HEK293 (cell line): ENCODE results near the gene BOLL.
A peak's percentile ranks its signal among the peaks of the same experiment; 100 is the strongest.

ENCODE experiments used
- CTCF ChIA-PET: fragments of 350-600 bp; formaldehyde crosslinking; extraction: SDS; loops from one replicate; lab custom pipeline; 2021; ENCODE audit warnings: antibody characterized with exemption; lab: Yijun Ruan, JAX
- POLR2A ChIA-PET: fragments of 300-600 bp; formaldehyde crosslinking; extraction: SDS; loops from one replicate; lab custom pipeline; 2020; ENCODE audit warnings: antibody characterized with exemption, inconsistent platforms; lab: Yijun Ruan, JAX
- H3K27ac ChIP-seq: fragments of 200-500 bp; sonication (Bioruptor generic); 2 replicates; pipeline ENCODE4 v1.5.1; 2014; ENCODE audit warnings: low read depth, low read length, control low read depth, inconsistent platforms; ENCODE audit errors: extremely low read depth
- H3K36me3 ChIP-seq, 2 experiments: fragments of 200-500 bp in 1 of 2; sonication (Bioruptor generic) in 1 of 2; 1 replicate in 1 of 2; 2 replicates in 1 of 2; pipeline ENCODE4 v1.5.1; 2014 to 2017; ENCODE audit warnings: inconsistent platforms in 2 of 2, low read length in 2 of 2; ENCODE audit not compliant: control insufficient read depth in 2 of 2, insufficient read depth in 1 of 2
- H3K4me1 ChIP-seq: fragments of 200-500 bp; sonication (Bioruptor generic); 2 replicates; pipeline ENCODE4 v1.5.1; 2014; ENCODE audit warnings: mild to moderate bottlenecking, low read length, inconsistent platforms; ENCODE audit not compliant: control insufficient read depth, insufficient read depth
- H3K4me3 ChIP-seq: 2 replicates; pipeline ENCODE4 v1.5.1; 2011; ENCODE audit warnings: low read depth, mild to moderate bottlenecking, control low read depth, low read length, moderate library complexity
- H3K9me3 ChIP-seq: fragments of 200-500 bp; sonication (Bioruptor generic); 2 replicates; pipeline ENCODE4 v1.5.1; 2014; ENCODE audit warnings: low read depth, low read length, inconsistent platforms; ENCODE audit not compliant: control insufficient read depth, insufficient read depth
- GLI2 ChIP-seq: fragments of 450-650 bp; formaldehyde crosslinking; IDR thresholded peaks from 2 replicates; pipeline ENCODE4; 2017; ENCODE audit warnings: missing biosample characterization, missing genetic modification characterization, low read depth, borderline replicate concordance
- HOXA7 ChIP-seq: sonication (generic); formaldehyde crosslinking; IDR thresholded peaks from 2 replicates; pipeline ENCODE4 v1.8.1; 2022; ENCODE audit warnings: missing genetic modification reagents, borderline replicate concordance
- KLF10 ChIP-seq: fragments of 450-650 bp; IDR thresholded peaks from 2 replicates; pipeline ENCODE4 v1.5.1; 2018; ENCODE audit warnings: missing biosample characterization, mild to moderate bottlenecking, missing genetic modification characterization
- MYNN ChIP-seq: fragments of 450-650 bp; formaldehyde crosslinking; IDR thresholded peaks from 2 replicates; pipeline ENCODE4 v1.5.1; 2016; ENCODE audit warnings: missing biosample characterization, missing genetic modification characterization, borderline replicate concordance
- SCRT1 ChIP-seq: fragments of 450-650 bp; formaldehyde crosslinking; IDR thresholded peaks from 2 replicates; pipeline ENCODE4 v1.5.1; 2016; ENCODE audit warnings: missing biosample characterization, missing genetic modification characterization, borderline replicate concordance
- TCF7L2 ChIP-seq: IDR thresholded peaks from 2 replicates; pipeline ENCODE4 v1.6.1; 2011; ENCODE audit warnings: low read depth, mild to moderate bottlenecking, inconsistent platforms, low read length, moderate library complexity, borderline replicate concordance
- ZBTB21 ChIP-seq: fragments of 450-650 bp; formaldehyde crosslinking; IDR thresholded peaks from 2 replicates; pipeline ENCODE4 v1.5.1; 2017; ENCODE audit warnings: missing biosample characterization, missing genetic modification characterization
- ZNF140 ChIP-seq: fragments of 450-650 bp; formaldehyde crosslinking; IDR thresholded peaks from 2 replicates; pipeline ENCODE4 v1.5.1; 2016; ENCODE audit warnings: missing biosample characterization, missing genetic modification characterization
- ZNF148 ChIP-seq: fragments of 450-650 bp; formaldehyde crosslinking; IDR thresholded peaks from 2 replicates; pipeline ENCODE4 v1.5.0; 2017; ENCODE audit warnings: missing biosample characterization, missing genetic modification characterization, borderline replicate concordance
- ZNF391 ChIP-seq: fragments of 450-650 bp; formaldehyde crosslinking; IDR thresholded peaks from 2 replicates; pipeline ENCODE4 v1.5.1; 2016; ENCODE audit warnings: low read depth, missing biosample characterization, missing genetic modification characterization, borderline replicate concordance
- ZNF518A ChIP-seq: fragments of 450-650 bp; formaldehyde crosslinking; conservative IDR thresholded peaks from 2 replicates; pipeline ENCODE4 v1.5.1; 2016; ENCODE audit warnings: low read depth, missing biosample characterization, missing genetic modification characterization
- ZNF555 ChIP-seq: fragments of 450-650 bp; formaldehyde crosslinking; conservative IDR thresholded peaks from 2 replicates; pipeline ENCODE4 v1.5.1; 2017; ENCODE audit warnings: missing biosample characterization, mild to moderate bottlenecking, missing genetic modification characterization, inconsistent platforms
- ZNF560 ChIP-seq: fragments of 450-650 bp; formaldehyde crosslinking; IDR thresholded peaks from 2 replicates; pipeline ENCODE4 v1.5.1; 2017; ENCODE audit warnings: missing biosample characterization, missing genetic modification characterization, borderline replicate concordance
- ZNF629 ChIP-seq: fragments of 450-650 bp; formaldehyde crosslinking; IDR thresholded peaks from 2 replicates; pipeline ENCODE4 v1.5.1; 2017; ENCODE audit warnings: missing biosample characterization, missing genetic modification characterization
- ZNF639 ChIP-seq: fragments of 450-650 bp; formaldehyde crosslinking; IDR thresholded peaks from 2 replicates; pipeline ENCODE4 v1.5.1; 2016; ENCODE audit warnings: missing biosample characterization, missing genetic modification characterization
- ZNF654 ChIP-seq: fragments of 450-650 bp; formaldehyde crosslinking; IDR thresholded peaks from 2 replicates; pipeline ENCODE4 v1.5.1; 2016; ENCODE audit warnings: low read depth, missing biosample characterization, missing genetic modification characterization
- ZNF664 ChIP-seq: fragments of 450-650 bp; formaldehyde crosslinking; IDR thresholded peaks from 2 replicates; pipeline ENCODE4 v1.5.1; 2016; ENCODE audit warnings: missing biosample characterization, missing genetic modification characterization
- ZNF777 ChIP-seq: fragments of 450-650 bp; formaldehyde crosslinking; IDR thresholded peaks from 2 replicates; pipeline ENCODE4 v1.5.1; 2017; ENCODE audit warnings: missing biosample characterization, missing genetic modification characterization, borderline replicate concordance
- ZNF837 ChIP-seq: fragments of 450-650 bp; formaldehyde crosslinking; IDR thresholded peaks from 2 replicates; pipeline ENCODE4 v1.5.1; 2016; ENCODE audit warnings: missing biosample characterization, missing genetic modification characterization
- TF ChIP-seq, protein P1 (sequence below): fragments of 450-650 bp; formaldehyde crosslinking; IDR thresholded peaks from 2 replicates; pipeline ENCODE4 v1.5.1; 2017; ENCODE audit warnings: missing biosample characterization, missing genetic modification characterization

The BOLL gene

DNA sequence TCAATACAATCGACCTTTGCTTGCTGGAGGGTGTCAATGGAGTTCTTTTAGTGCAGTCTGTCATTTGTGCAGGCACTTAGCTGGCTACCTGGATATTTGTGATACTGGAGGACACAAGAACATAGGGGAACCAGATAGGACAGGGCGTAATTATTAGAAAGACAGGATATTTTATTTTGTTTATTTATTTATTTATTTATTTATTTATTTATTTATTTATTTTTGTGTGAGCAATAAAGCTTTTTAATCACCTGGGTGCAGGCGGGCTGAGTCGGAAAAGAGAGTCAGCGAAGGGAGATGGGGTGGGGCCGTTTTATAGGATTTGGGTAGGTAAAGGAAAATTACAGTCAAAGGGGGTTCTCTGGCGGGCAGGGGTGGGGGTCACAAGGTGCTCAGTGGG lies 76.0 kb downstream of the BOLL start (continued):
- peak; percentile 89 for TF ChIP-seq ZNF518A (tag by site-specific recombination)
- TF ChIP-seq ZNF560 (tag by site-specific recombination): peak; percentile 85
- peak; percentile 83 for TF ChIP-seq ZNF555 (tag by site-specific recombination)
- peak; percentile 88 for TF ChIP-seq ZNF140 (tag by site-specific recombination)
- peak; percentile 49; the same call in 1 of the 2 replicates for TF ChIP-seq GLI2 (tag by site-specific recombination)
- TF ChIP-seq ZNF629 (tag by site-specific recombination): peak; percentile 51; the same call in 1 of the 2 replicates
- peak; percentile 54; the same call in 1 of the 2 replicates for TF ChIP-seq ZBTB21 (tag by site-specific recombination)
- TF ChIP-seq ZNF639 (tag by site-specific recombination): 0 out of 2 replicates have a peak, but pooled peaks have one; percentile 18
- TF ChIP-seq ZNF664 (tag by site-specific recombination): peak; percentile 53; the same call in 1 of the 2 replicates
- TF ChIP-seq, all 188 proteins: peak for 26; not testable (repeated sequence) for 162

DNA sequence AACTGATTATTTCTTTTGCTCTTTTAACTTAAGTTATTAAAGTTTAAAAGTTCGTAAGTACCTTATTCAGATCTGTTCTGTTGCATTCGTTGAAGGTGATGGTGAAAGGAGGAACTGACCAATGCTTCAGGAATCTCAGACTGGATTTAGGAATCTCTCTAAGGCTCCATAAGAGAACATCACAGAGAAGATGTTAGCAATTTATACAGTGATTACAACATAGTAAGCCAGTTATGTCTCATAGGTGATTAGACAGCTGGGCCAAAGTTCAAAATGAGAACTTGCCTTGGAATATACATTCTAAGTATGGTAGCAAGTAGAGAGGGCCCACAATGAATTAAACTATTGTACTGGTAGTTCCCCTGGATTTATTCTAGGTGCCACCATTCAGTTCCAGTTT lies 76.8 kb downstream of the BOLL start:
- H3K9me3 ChIP-seq: no peaks in the 10 kb centered on the region
- no peak overlapping the region for H3K27ac ChIP-seq
- POLR2A ChIA-PET: no interaction called here
- H3K36me3 ChIP-seq: peaks cover 0 to 22% of the 10 kb centered on the region in 2 experiments; a peak in 1 of 3 replicates
- no peak for TF ChIP-seq KLF10 (tag by site-specific recombination)
- no peak for TF ChIP-seq ZNF391 (tag by site-specific recombination)
- no peak for TF ChIP-seq HOXA7 (CRISPR knock-in tag)
- no peak for TF ChIP-seq ZNF837 (tag by site-specific recombination)
- no peak for TF ChIP-seq TCF7L2
- CTCF ChIA-PET: interaction anchor here (0.6 to 1.5 kb wide), 8 partner anchors 8 to 1156 kb away, joined by 3 to 6 read pairs (median 4); partner anchors contain the start of gene RFTN2
- H3K4me1 ChIP-seq: peaks cover 6% of the 10 kb centered on the region; the same call in 1 of the 2 replicates
- no peak overlapping the region for H3K4me3 ChIP-seq

DNA sequence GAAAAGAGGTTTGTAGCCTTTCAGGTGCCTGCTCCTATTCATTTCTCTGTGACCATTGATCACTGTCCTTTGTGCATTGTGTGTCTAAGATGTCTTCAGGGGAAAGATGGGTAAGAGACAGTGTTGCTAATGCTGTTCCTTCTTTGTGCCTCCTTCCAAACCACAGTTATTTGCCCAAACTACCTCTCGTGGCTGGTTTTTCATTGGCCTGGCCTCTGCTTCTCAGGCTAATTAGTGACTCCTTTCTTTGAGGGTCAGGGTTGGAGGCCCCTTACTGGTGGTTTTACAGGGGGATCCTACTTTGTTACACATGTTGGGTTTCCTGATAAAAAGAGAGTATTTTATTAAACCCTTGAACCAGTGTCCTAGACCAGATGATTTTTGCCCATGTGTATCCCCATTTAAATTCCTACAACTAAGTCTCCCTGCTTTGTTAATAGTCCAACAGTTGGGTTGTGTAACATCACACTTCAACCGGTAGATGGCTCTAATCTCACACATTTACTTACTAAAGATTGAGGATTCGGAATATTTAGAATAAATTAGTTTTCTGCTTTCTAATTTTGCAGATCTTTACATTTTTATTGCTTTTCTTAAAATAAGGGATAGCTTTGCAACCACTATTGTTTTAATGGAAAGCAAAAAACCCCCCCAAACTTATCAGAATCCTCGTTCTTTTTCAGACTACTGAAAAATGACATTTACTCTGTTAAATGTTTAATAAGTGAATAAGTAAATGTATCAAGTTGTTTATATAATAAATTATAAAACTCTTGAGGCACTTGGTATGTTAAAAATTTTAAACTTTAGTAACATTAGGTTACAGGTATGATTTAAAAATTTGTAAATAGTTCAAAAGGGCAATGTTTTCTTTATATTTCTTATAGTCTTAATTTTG lies 77.6 kb downstream of the BOLL start:
- Histone ChIP-seq H3K36me3 (peaks cover 0 to 22% of the 10 kb centered on the region in 2 experiments; a peak in 1 of 3 replicates), H3K27ac (no peak overlapping the region), H3K9me3 (no peaks in the 10 kb centered on the region), H3K4me1 (peaks cover 6% of the 10 kb centered on the region; the same call in 1 of the 2 replicates), H3K4me3 (peak overlapping the region; percentile 85)
- ChIA-PET POLR2A (no interaction called here), CTCF (interaction anchor here (0.6 to 1.5 kb wide), 11 partner anchors 8 to 1155 kb away, joined by 3 to 4 read pairs (median 3); partner anchors contain the start of gene RFTN2)
- TF ChIP-seq, protein P1, sequence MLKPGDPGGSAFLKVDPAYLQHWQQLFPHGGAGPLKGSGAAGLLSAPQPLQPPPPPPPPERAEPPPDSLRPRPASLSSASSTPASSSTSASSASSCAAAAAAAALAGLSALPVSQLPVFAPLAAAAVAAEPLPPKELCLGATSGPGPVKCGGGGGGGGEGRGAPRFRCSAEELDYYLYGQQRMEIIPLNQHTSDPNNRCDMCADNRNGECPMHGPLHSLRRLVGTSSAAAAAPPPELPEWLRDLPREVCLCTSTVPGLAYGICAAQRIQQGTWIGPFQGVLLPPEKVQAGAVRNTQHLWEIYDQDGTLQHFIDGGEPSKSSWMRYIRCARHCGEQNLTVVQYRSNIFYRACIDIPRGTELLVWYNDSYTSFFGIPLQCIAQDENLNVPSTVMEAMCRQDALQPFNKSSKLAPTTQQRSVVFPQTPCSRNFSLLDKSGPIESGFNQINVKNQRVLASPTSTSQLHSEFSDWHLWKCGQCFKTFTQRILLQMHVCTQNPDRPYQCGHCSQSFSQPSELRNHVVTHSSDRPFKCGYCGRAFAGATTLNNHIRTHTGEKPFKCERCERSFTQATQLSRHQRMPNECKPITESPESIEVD: 0 out of 2 replicates have a peak, but pooled peaks have one; percentile 31
- TF ChIP-seq ZNF148 (tag by site-specific recombination) (no peak), SCRT1 (tag by site-specific recombination) (0 out of 2 replicates have a peak, but pooled peaks have one; percentile 45), ZNF654 (tag by site-specific recombination) (peak; percentile 69), MYNN (tag by site-specific recombination) (peak; percentile 72), ZNF777 (no peak)
